Activated CD4-positive, alpha-beta T cell treated with anti-CD3 and anti-CD28 coated beads for 4 hours (primary cell): ENCODE data around the gene TSPEAR.

Experiments
- DNase-seq, 2 donors: peaks; one replicate each; pipeline ENCODE4 v3.0.0-alpha.2; 2020

Gene TSPEAR

GRCh38 chr21:44711327-44712202, at the start of gene TSPEAR:
Gene TSPEAR, minus strand, starts transcription at chr21:44711572. Its CDS starts 58 bp downstream, at chr21:44711514.
- DNase-seq = no peak

GRCh38 chr21:44760376-44760775, 49.0 kb upstream of the TSPEAR start:
- no peak for DNase-seq

GRCh38 chr21:44759628-44760285, 48.4 kb upstream of the TSPEAR start:
- DNase-seq = no peak

DNA sequence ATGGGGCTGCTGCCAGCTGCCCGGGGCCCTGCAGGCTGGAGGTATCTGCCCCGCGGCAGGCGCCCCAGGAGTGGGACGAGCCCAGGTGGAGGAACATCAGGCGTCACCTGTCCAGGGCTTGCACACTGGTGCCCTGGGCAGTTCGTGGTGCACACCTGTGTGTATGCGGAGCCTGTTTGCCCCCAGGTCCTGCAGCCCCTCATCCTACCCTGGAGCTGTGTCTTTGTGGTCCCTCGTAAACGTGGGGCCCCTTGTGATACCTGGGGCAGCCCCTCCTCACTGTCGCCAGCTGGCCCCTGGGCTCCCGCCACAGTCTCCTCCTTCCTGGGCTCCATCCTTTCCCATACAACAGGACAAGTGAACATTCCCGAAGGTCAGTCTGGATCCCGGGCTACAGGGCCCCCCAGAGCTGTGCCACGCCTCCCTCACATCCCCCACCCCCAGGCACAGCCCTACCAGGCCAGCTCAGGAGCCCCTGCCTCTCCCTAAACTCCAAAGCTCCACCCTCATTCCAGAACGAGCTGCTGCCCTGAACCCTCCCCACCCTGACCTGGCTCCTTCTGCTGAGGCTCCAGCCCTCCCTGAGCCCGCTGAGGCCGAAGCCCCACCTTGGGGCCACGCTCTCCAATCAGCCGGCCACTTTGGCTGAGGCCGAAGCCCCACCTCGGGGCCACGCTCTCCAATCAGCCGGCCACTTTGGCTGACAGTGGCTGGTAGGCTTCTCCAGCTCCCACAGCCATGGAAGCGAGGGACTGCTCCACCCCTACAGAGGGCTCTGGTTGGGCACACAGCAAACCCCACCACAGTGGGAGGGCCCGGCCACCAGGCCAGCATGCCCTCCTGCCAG, 47.6 kb upstream of the TSPEAR start:
- DNase-seq = no peak

GRCh38 chr21:44758141-44758561, 46.8 kb upstream of the TSPEAR start:
- no peak for DNase-seq

GRCh38 chr21:44757731-44758130, 46.4 kb upstream of the TSPEAR start:
- DNase-seq = no peak

DNA sequence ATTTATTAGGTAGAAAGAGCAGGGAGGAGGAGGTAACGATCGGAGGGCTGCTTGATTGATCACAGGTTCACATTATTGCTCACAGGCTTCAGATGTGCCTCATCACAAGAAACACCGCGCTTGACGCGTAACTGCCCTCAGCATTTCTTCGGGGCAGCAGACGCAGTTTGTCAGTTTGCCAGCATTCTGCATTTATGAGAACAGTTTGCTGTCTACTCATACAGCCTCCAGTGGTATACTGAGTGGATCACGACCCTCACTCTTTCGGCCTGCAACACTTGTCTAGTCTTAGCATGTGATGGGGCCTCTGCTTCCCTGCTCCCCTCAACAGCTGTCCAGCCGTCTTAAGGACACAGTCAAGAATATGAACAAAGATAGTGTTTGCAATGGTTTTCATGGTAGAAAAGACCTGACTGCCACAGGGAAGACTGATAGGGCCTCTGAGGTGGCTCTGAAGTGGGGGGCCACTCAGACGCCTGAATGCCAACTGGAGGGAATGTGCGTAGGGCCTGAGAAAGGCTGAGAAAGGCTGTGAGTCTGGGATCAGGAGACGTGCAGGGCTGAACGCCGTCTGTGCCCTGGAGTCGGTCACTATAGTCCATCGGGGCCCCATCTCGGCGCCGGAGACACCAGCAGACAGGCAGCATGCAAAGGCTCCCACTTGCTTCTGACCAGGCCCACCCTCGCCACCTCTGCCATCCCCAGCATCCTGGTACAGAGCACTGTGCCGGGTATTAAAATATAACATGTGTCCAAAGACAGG, 45.2 kb upstream of the TSPEAR start:
- DNase-seq = no peak

GRCh38 chr21:44755227-44755626, 43.9 kb upstream of the TSPEAR start:
- no peak for DNase-seq

DNA sequence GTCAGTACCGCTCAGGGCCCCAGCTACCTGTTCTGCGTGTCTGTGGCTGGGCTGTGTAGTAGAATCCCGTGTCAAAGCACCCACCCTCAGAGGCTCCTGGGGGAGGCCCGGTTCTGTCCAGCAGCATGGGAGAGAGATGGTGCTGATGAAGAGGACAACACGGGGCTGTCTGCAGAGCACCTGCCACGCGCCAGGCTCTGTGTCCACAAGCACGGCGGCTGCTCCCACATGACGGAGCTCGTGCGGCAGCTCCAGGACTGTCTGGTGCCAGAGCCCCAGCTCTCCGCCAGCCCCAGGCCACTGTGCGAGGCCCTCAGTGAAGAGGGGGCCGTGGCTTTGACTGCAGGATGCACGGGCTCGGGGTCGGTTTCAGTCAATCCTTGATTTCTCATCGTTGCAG, 42.0 kb upstream of the TSPEAR start:
- no peak for DNase-seq

DNA sequence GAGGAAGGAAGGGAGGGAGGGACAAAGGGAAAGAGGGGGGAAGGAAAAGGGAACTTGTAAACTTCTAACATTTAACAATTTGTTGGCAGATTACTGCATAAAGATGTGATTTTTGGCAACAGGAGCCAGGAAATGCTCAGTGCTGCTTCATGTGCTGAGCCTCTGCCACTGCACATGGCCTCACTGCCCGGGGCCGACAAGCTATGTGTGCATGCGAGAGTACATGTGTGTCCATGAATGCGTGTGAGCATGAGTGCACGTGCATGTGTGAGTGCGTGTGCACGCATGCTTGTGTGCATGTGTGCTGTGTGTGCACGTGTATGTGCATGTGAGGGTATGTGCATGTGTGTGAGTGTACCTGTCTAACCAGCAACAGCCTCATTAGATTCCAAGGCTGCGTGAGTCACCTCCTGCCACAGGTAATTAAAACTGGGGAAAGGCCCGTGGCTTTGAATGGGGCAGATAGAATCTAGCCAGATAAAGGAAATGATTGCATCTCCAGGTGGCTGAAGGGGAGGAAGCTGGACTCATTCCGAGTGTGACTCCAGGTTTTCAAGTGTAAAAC, 41.4 kb upstream of the TSPEAR start:
- DNase-seq = no peak

DNA sequence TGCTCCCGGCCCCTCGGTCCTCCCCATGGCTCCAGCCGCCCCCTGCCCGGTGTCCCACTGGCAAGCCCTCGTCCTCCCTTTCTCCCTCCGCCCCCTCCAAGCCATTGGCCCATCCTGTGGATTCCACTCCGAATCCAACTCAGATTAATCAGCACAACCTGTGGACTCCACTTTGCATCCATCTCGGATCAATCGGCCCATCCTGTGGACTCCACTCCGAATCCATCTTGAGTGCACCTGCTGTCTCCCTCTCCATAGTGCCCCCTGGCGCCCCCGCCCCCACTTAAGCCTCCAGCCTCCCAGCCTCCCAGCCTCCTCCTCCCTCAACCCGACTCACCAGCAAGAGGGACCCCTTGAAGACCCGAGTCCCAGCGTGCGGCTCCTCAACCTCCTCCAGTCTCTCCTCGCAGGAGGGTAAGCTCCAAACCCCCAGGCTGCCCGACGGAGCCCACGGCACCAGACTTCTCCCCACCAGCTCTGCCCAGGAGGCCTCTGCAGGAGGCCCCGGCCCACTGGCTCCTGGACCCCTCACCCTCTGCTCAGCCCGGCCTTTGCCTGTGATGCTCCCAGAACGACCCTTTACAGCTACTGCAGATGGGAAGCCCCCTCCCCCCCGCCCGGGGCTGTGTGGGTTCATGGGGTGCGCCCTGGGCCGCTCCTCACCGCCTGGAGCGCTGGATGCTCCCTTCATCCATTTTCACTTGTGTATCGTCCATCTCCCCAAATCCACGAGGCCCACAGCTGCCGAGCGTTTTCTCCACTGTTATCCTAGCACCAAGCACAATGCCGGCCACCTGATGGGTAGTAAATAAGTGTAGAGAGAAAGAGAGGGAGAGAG, 40.6 kb upstream of the TSPEAR start:
- no peak for DNase-seq

DNA sequence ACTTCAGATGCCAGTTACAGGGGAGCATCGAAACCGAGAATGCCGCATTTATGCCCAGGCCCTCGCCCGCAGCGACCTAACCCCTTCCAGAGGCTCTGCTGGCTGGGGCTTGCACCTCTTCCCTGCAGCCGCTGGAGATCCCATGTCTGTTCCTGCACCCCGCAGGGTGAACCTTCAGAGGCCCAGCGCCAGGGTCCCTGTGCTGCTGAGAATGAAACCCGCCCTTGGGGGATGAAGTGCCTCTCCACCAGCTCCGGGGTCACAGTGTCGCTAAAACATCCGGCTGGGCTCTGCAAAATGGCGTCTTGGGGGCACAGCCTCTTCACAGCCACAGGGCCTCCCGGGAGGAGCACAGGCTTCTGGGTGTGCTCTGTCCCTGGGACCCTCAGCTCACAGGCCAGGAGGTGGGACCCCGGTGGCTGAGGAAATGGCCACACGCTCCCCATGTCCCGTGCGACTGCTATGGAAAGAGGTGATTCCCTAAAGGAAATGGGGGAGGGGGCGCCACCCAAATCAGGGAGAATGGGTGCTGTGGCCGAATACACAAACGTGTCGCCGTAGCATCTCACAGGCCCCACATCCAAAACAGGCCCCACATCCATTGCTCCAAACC, 39.9 kb upstream of the TSPEAR start:
- no peak for DNase-seq

- no peak for DNase-seq
Measured at GRCh38 chr21:44750675-44751025, 39.3 kb upstream of the TSPEAR start.

GRCh38 chr21:44749759-44750674, 38.6 kb upstream of the TSPEAR start:
- no peak for DNase-seq

- DNase-seq = no peak
Measured at GRCh38 chr21:44749116-44749758, 37.9 kb upstream of the TSPEAR start.

DNA sequence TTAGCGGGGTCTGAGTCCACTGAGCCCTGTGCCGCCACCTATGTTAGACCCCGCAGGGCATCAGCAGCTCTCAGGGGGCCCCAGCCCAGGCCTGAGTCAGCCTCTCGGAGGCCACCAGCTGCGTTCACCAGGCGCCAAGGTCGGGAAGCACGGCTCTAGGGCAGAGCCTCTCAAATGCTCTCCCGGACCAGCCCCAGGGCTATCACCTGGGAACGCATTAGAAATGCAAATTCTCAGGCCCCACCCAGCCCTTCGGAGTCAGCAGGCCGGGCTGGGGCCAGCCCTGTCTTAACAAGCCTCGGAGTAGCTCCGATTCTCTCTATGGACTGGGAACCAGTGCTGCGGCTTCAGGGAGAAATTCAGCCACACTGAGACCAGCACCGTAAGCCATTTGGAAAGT, 37.2 kb upstream of the TSPEAR start:
- no peak for DNase-seq

GRCh38 chr21:44742418-44743153, 31.2 kb upstream of the TSPEAR start:
- DNase-seq = no peak

DNA sequence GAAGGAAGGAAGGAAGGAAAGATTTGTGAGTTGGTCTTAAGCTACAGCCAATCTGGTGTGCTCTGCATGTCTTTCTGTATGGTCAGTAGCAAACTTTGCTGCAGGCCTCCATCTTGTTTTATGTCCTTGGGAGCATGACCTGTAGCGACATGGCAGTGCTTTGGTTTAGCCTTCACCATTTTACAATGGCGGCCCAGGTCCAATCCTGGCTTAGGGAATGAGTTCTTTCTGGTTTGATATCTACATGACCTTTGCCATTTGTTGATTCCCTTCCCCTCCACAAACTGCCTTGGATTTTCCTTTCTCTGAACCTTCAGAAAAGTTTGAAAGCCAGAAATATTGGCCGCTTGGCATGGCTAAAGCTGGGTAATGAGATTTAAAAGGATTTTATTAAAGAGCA, 30.5 kb upstream of the TSPEAR start:
- no peak for DNase-seq

GRCh38 chr21:44740742-44741141, 29.4 kb upstream of the TSPEAR start:
- DNase-seq = no peak
